ENCODE measurements around the gene RUBCNL. TPM values are rescaled to one million over a fixed set of nuclear protein-coding genes. Genes with fewer than 3 reads are reported as not detected.

RUBCNL gene
- total RNA-seq, 3 donors from 2014 or later (not counting 1 experiment from before 2014, with no cell fraction given), result 1.6 to 2.3 (median 2.1) TPM

GRCh38 chr13:46314587-46314986 is 72.5 kb downstream of the RUBCNL start:
- Mint-ChIP-seq H3K9me3 (peaks cover 0 to 4% of the 10 kb centered on the region in 2 donors), H3K4me3 (no peak overlapping the region), H3K36me3 (peaks cover 4% of the 10 kb centered on the region), H3K27ac (peak overlapping the region in 1 of 2 donors; percentile 99), H3K27me3 (ENCODE audit: low read depth in 2 of 2) (no peaks in the 10 kb centered on the region), H3K4me1 (peaks cover 22 to 26% of the 10 kb centered on the region in 2 donors)
- H3K27me3 ChIP-seq (ENCODE audit: control insufficient read depth, insufficient read depth, low read length), result no peaks in the 10 kb centered on the region
- TF ChIP-seq CTCF (IDR thresholded peaks at IDR 0.05), result no peak
- H3K4me3 ChIP-seq (ENCODE audit: low read length), result no peak overlapping the region
- H3K36me3 ChIP-seq (ENCODE audit: control insufficient read depth, insufficient read depth, low read length), result no peaks in the 10 kb centered on the region
- ATAC-seq, result no peak
- peaks cover 13% of the 10 kb centered on the region for H3K4me1 ChIP-seq (ENCODE audit: control insufficient read depth, insufficient read depth, low read length)
- no peak overlapping the region for H3K27ac ChIP-seq (ENCODE audit: low read length)
- no CpG with 5 or more reads among the region's 1 CpG for WGBS (ENCODE audit: insufficient coverage)
- intact Hi-C loops (cut with micrococcal nuclease), result no loop called here
- no peak for DNase-seq
- no peaks in the 10 kb centered on the region for H3K9me3 ChIP-seq (ENCODE audit: control insufficient read depth, insufficient read depth, low read length)

- Mint-ChIP-seq H3K27ac (peak overlapping the region; percentile 80 to 99), H3K4me1 (peaks cover 22% of the 10 kb centered on the region in 2 donors), H3K27me3 (ENCODE audit: low read depth in 2 of 2) (no peaks in the 10 kb centered on the region), H3K9me3 (peaks cover 0 to 4% of the 10 kb centered on the region in 2 donors), H3K36me3 (peaks cover 4% of the 10 kb centered on the region), H3K4me3 (peak overlapping the region; percentile 83)
- ATAC-seq (peak; percentile 74 to 85 (median 85)), DNase-seq (peak in 1 of 2 donors; percentile 48)
- Histone ChIP-seq H3K36me3 (ENCODE audit: control insufficient read depth, insufficient read depth, low read length) (no peaks in the 10 kb centered on the region), H3K4me3 (ENCODE audit: low read length) (no peak overlapping the region), H3K27ac (ENCODE audit: low read length) (peak overlapping the region; percentile 93), H3K4me1 (ENCODE audit: control insufficient read depth, insufficient read depth, low read length) (peaks cover 13% of the 10 kb centered on the region), H3K27me3 (ENCODE audit: control insufficient read depth, insufficient read depth, low read length) (no peaks in the 10 kb centered on the region), H3K9me3 (ENCODE audit: control insufficient read depth, insufficient read depth, low read length) (no peaks in the 10 kb centered on the region)
- TF ChIP-seq CTCF (IDR thresholded peaks at IDR 0.05), result no peak
- 62% methylated on average over 4 of the region's 6 CpGs for WGBS (ENCODE audit: insufficient coverage)
- intact Hi-C loops (cut with micrococcal nuclease), result loop anchor here (1.0 kb wide), 2 partner anchors 10 to 18 kb away; no protein-coding TSS in a partner anchor
These were observed 73.4 kb downstream of the RUBCNL start for GRCh38 chr13:46313432-46314257.

GRCh38 chr13:46313024-46313423 is 74.0 kb downstream of the RUBCNL start:
- H3K4me3 Mint-ChIP-seq, result peak overlapping the region; percentile 14
- DNase-seq, result no peak
- peak in 2 of 3 donors; percentile 7 for ATAC-seq
- 89% methylated on average over 1 of the region's 1 CpG for WGBS (ENCODE audit: insufficient coverage)
- no peaks in the 10 kb centered on the region for H3K27me3 ChIP-seq (ENCODE audit: control insufficient read depth, insufficient read depth, low read length)
- H3K27ac Mint-ChIP-seq, result peak overlapping the region; percentile 80 to 99
- peaks cover 0 to 4% of the 10 kb centered on the region in 2 donors for H3K9me3 Mint-ChIP-seq
- H3K4me1 ChIP-seq (ENCODE audit: control insufficient read depth, insufficient read depth, low read length), result peaks cover 13% of the 10 kb centered on the region
- intact Hi-C loops (cut with micrococcal nuclease), result loop anchor here (1.0 kb wide), 2 partner anchors 10 to 18 kb away; no protein-coding TSS in a partner anchor
- no peaks in the 10 kb centered on the region for H3K36me3 ChIP-seq (ENCODE audit: control insufficient read depth, insufficient read depth, low read length)
- no peaks in the 10 kb centered on the region for H3K27me3 Mint-ChIP-seq (ENCODE audit: low read depth in 2 of 2)
- peaks cover 4% of the 10 kb centered on the region for H3K36me3 Mint-ChIP-seq
- no peak overlapping the region for H3K4me3 ChIP-seq (ENCODE audit: low read length)
- peak overlapping the region; percentile 93 for H3K27ac ChIP-seq (ENCODE audit: low read length)
- H3K9me3 ChIP-seq (ENCODE audit: control insufficient read depth, insufficient read depth, low read length), result no peaks in the 10 kb centered on the region
- H3K4me1 Mint-ChIP-seq, result peaks cover 20 to 22% of the 10 kb centered on the region in 2 donors
- no peak for TF ChIP-seq CTCF (IDR thresholded peaks at IDR 0.05)

Measured in natural killer cell (primary cell).